NT2/D1 (cell line): ENCODE data around the gene ARVCF.

Source experiments
- SUZ12 ChIP-seq: IDR thresholded peaks from 2 replicates; pipeline ENCODE4 v1.6.1; 2011; ENCODE audit not compliant: insufficient read length, insufficient read depth; ENCODE audit errors: extremely low read depth
- YY1 ChIP-seq: IDR thresholded peaks from 2 replicates; pipeline ENCODE4 v1.6.1; 2011; ENCODE audit not compliant: insufficient read length, insufficient read depth
- ZNF274 ChIP-seq: IDR thresholded peaks from 2 replicates; pipeline ENCODE4 v1.6.1; 2011; ENCODE audit warnings: mild to moderate bottlenecking, low read depth, low read length

GRCh38 chr22:19936513-19936912 is 80.1 kb downstream of the ARVCF start:
- TF ChIP-seq ZNF274: no peak
- TF ChIP-seq YY1: no peak
- no peak for TF ChIP-seq SUZ12
